A673 (cell line): ENCODE results near the gene RUBCNL.

Experiments
- CTCF ChIP-seq: fragments of 300-800, 200-600 bp; sonication (generic); conservative IDR thresholded peaks from 2 replicates; pipeline ENCODE4 v1.5.1; 2017; ENCODE audit warnings: low read depth, mild to moderate bottlenecking, antibody characterized with exemption, low read length, moderate library complexity, mixed read lengths
- EZH2 ChIP-seq: fragments of 200-600 bp; sonication (generic); IDR thresholded peaks from 2 replicates; pipeline ENCODE4 v1.6.1; 2017; ENCODE audit warnings: borderline replicate concordance, low read depth, mild to moderate bottlenecking, mixed read lengths, antibody characterized with exemption, low read length; ENCODE audit not compliant: poor library complexity, severe bottlenecking

GRCh38 chr13:46403851-46404732 lies 17.0 kb upstream of the RUBCNL start:
- no peak for TF ChIP-seq EZH2
- TF ChIP-seq CTCF: no peak
